A673 (cell line): ENCODE results near the gene DNAH10.

ENCODE experiments used
- EZH2 ChIP-seq: fragments of 200-600 bp; sonication (generic); IDR thresholded peaks from 2 replicates; pipeline ENCODE4 v1.6.1; 2017; ENCODE audit warnings: borderline replicate concordance, low read depth, mild to moderate bottlenecking, mixed read lengths, antibody characterized with exemption, low read length; ENCODE audit not compliant: poor library complexity, severe bottlenecking
- TF ChIP-seq, protein P1 (sequence below): fragments of 300-800, 200-600 bp; sonication (generic); conservative IDR thresholded peaks from 2 replicates; pipeline ENCODE4 v1.5.1; 2017; ENCODE audit warnings: low read depth, mild to moderate bottlenecking, antibody characterized with exemption, low read length, moderate library complexity, mixed read lengths

DNA sequence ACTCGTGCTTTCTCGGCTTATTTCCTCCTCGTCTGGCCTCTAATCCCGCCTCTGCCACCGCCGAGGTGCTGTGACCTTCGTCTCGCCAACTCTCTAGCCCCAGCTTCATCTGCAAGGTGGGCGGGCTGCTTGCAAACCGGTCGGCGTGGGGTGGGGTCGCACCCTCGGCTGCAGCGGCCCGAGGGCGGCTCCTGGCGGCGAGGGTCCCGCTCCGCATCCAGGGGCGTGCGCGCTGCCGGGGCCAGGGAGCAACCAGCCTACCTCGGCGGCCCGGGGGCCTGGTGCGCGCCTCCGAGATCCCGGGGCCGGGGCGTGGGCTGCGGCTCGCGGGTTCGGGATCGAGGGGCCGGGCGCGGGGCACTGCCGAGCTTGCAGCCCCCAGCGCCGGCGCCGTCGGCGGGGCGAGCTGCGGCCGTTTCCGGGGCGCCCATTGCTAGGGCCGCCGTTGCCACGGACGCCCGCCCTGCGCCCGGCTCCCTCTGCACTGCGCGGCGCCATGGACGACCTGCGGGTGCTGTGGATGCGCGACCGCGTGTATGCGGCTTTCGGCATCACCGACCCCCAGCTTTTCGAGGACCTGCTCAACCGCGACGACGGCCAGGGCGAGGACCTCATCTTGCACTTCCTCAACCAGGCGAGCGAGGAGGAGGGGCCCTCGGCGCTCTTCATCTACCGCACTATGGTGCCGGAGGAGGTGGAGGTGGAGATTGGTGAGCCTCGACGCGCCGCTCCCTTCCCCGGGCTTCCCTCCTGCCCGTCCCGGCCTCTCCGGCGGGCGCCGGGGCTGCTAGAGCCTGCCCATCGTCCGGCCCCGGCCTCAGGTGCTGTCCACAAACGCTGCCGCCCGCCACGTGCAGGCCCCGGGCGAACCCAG is at the start of gene DNAH10:
- TF ChIP-seq, protein P1, sequence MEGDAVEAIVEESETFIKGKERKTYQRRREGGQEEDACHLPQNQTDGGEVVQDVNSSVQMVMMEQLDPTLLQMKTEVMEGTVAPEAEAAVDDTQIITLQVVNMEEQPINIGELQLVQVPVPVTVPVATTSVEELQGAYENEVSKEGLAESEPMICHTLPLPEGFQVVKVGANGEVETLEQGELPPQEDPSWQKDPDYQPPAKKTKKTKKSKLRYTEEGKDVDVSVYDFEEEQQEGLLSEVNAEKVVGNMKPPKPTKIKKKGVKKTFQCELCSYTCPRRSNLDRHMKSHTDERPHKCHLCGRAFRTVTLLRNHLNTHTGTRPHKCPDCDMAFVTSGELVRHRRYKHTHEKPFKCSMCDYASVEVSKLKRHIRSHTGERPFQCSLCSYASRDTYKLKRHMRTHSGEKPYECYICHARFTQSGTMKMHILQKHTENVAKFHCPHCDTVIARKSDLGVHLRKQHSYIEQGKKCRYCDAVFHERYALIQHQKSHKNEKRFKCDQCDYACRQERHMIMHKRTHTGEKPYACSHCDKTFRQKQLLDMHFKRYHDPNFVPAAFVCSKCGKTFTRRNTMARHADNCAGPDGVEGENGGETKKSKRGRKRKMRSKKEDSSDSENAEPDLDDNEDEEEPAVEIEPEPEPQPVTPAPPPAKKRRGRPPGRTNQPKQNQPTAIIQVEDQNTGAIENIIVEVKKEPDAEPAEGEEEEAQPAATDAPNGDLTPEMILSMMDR, result peak; percentile 49
- no peak for TF ChIP-seq EZH2
